Thymus (tissue), 11 donors: ENCODE measurements around the gene SOS2. TPM values are rescaled to one million over a fixed set of nuclear protein-coding genes. Genes with fewer than 3 reads are reported as not detected.
"Not testable (repeated sequence)": the region's sequence is repeated elsewhere in the genome, so short reads cannot be mapped to it uniquely, and the experiment has no call there.

ENCODE experiments used
- DNase-seq, 9 donors: peaks; one replicate each; pipeline ENCODE4 v3.0.0-alpha.2; 2013; ENCODE audit warnings: low spot score in 9 of 9, low read depth in 6 of 9, missing footprints in 1 of 9
- H3K27ac ChIP-seq, 2 donors: one replicate each; pipeline ENCODE4 v1.5.1; 2013; ENCODE audit warnings: control low read depth in 1 of 2, low read depth in 1 of 2, low read length in 1 of 2, mild to moderate bottlenecking in 1 of 2, moderate library complexity in 1 of 2
- H3K27me3 ChIP-seq, 2 donors: one replicate each; pipeline ENCODE4 v1.5.1; 2013; ENCODE audit warnings: low read length in 1 of 2; ENCODE audit not compliant: control insufficient read depth in 2 of 2, insufficient read depth in 1 of 2
- H3K36me3 ChIP-seq, 2 donors: one replicate each; pipeline ENCODE4 v1.5.1; 2013; ENCODE audit warnings: low read length in 1 of 2, mild to moderate bottlenecking in 1 of 2, moderate library complexity in 1 of 2; ENCODE audit not compliant: control insufficient read depth in 2 of 2, insufficient read depth in 2 of 2
- H3K4me1 ChIP-seq, 2 donors: one replicate each; pipeline ENCODE4 v1.5.1; 2013; ENCODE audit warnings: low read length in 2 of 2; ENCODE audit not compliant: control insufficient read depth in 2 of 2, insufficient read depth in 2 of 2
- H3K4me3 ChIP-seq, 2 donors: one replicate each; pipeline ENCODE4 v1.5.1; 2013; ENCODE audit warnings: low read length in 2 of 2, control low read depth in 1 of 2, mild to moderate bottlenecking in 1 of 2
- H3K9me3 ChIP-seq, 2 donors: one replicate each; pipeline ENCODE4 v1.5.1; 2013; ENCODE audit warnings: low read length in 1 of 2, mild to moderate bottlenecking in 1 of 2; ENCODE audit not compliant: control insufficient read depth in 2 of 2, insufficient read depth in 1 of 2
- WGBS: extraction: QIAGEN DNeasy Blood & Tissue Kit; methylation state at CpG from one replicate; pipeline ENCODE4 v1.1.7; 2013; 5-methylcytosine and 5-hydroxymethylcytosine counted together
- polyA plus RNA-seq: library from polyadenylated mRNA; stranded (reverse); fragments of 200-250 nt; gene quantifications from one replicate; pipeline ENCODE4 v1.2.3, GENCODE V29; 2013
- total RNA-seq: library from RNA; stranded (reverse); fragments of 120-200 nt; gene quantifications from one replicate; pipeline ENCODE4 v1.2.4, GENCODE V29; 2013
- donor health status: healthy.

SOS2 gene
- total and polyA plus RNA-seq, 2 donors, result 11.5 to 15.4 TPM

DNA sequence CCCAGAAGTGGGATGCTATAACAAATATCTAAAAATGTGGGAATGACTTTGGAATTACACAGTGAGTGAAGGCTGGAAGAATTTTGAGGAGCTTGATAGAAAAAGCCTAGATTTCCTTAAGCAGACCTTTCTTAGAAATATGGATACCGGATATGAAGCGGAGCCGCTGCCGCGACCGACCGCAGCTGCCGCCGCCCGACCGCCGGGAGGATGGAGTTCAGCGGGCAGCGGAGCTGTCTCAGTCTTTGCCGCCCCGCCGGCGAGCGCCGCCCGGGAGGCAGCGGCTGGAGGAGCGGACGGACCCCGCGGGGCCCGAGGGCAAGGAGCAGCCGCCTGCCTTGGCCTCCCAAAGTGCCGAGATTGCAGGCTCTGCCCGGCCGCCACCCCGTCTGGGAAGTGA lies 157.7 kb downstream of the SOS2 start:
- H3K4me1 ChIP-seq, H3K36me3 ChIP-seq, H3K9me3 ChIP-seq, H3K4me3 ChIP-seq, H3K27me3 ChIP-seq, H3K27ac ChIP-seq, DNase-seq: not testable (repeated sequence)
- 98% methylated on average over 26 of the region's 32 CpGs for WGBS

DNA sequence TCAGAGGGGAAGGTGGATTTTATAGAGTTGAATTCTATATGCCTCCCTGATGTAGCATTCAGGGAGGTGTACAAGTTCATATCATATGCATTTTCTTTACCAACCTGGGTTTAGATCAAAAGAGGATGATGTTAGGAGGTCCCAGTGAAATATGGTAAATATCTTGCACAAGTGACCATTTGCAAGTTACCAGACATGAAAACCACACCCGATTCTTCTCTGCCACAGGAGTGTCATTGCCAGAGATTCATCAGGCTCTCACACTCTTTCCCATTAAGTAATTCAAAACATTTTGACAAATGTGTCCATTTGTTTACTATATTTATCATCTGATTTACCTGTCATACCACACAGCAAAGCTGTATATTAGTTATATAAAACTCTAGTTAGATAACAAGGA lies 159.0 kb downstream of the SOS2 start:
- peaks cover 2 to 6% of the 10 kb centered on the region in 2 donors for H3K4me1 ChIP-seq
- H3K27me3 ChIP-seq, result no peaks in the 10 kb centered on the region
- no peak overlapping the region for H3K4me3 ChIP-seq
- no peak for DNase-seq
- no peaks in the 10 kb centered on the region for H3K9me3 ChIP-seq
- H3K27ac ChIP-seq, result no peak overlapping the region
- H3K36me3 ChIP-seq, result no peaks in the 10 kb centered on the region
- 95% methylated on average over 1 of the region's 1 CpG for WGBS

DNA sequence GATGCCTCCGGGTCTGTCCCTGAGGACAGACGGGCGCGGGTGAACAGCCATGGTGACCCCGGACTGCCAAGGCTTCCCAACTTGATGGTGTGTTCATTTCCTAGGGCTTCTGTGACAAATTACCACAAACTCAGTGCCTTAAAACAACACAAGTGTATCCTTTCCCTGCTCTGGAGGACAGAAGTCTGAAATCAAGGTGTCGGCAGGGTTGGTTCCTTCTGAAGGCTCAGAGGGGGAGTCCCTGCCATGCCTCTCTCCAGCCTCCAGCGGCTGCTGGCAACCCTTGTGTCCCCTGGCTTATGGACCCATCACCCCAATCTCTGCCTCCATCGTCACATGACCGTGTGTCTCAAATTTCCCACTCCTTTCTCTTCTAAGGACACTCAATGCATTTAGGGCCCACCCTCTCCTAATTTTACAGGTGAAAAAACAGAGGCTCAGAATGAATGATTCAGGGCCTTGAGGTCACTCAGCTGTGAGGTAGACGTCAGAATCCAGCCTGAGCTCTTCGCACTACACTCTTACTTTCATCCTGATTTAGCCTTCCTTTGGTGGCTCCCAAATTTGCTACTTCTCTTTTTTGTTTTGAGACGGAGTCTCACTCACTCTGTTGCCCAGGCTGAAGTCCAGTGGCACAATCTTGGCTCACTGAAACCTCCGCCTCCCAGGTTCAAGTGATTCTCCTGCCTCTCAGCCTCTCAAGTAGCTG lies 160.4 kb downstream of the SOS2 start:
- WGBS, result 86% methylated on average over 13 of the region's 13 CpGs
- Histone ChIP-seq H3K9me3 (no peaks in the 10 kb centered on the region), H3K27me3 (no peaks in the 10 kb centered on the region), H3K4me3 (no peak overlapping the region), H3K27ac (no peak overlapping the region), H3K4me1 (peaks cover 10 to 20% of the 10 kb centered on the region in 2 donors), H3K36me3 (no peaks in the 10 kb centered on the region)
- DNase-seq, result no peak

DNA sequence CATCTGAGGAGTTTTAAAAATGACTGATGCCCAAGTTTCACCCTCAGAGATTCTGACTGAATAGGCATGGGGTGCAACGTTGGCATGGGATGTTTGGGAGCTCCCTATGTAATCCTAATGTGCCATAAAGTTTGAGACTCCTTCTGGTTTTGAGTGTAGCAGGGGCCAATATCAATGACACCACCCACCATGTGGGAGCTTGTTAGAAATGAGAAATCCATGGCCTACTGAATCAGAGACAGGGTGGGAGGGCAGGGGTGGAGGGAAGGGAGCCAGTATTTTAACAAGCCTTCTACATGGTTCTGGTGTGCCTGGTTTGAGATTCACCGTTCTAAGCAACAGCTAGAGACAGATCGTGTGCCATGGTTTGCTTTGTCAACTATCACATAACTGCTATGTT lies 161.1 kb downstream of the SOS2 start:
- 95% methylated on average over 3 of the region's 3 CpGs for WGBS
- Histone ChIP-seq H3K27ac (no peak overlapping the region), H3K4me1 (peaks cover 18 to 27% of the 10 kb centered on the region in 2 donors), H3K27me3 (no peaks in the 10 kb centered on the region), H3K36me3 (no peaks in the 10 kb centered on the region), H3K9me3 (no peaks in the 10 kb centered on the region), H3K4me3 (no peak overlapping the region)
- DNase-seq, result no peak

DNA sequence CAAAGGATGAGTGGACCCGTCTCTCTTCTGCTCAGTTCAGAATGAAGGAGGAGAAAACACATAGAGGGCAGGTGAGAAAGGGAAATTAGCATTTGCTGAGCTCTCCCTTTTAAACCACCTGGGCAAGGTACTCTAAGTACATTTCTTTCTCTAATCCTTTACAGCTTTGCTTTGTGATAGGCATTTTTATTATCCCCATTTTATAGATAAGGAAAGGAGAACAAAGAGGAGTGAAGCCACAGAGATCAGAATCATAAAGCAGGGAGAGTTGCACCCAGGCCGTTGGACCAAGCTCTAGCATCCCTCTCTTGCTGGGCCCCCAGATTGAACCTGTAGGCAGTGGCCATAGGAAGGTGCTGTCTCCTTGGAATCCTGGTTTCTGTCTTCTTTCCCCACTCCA lies 162.1 kb downstream of the SOS2 start:
- H3K4me3 ChIP-seq, result no peak overlapping the region
- 74% methylated on average over 2 of the region's 2 CpGs for WGBS
- no peak overlapping the region for H3K27ac ChIP-seq
- H3K36me3 ChIP-seq, result no peaks in the 10 kb centered on the region
- peaks cover 25 to 36% of the 10 kb centered on the region in 2 donors for H3K4me1 ChIP-seq
- H3K27me3 ChIP-seq, result no peaks in the 10 kb centered on the region
- DNase-seq, result no peak
- H3K9me3 ChIP-seq, result no peaks in the 10 kb centered on the region

DNA sequence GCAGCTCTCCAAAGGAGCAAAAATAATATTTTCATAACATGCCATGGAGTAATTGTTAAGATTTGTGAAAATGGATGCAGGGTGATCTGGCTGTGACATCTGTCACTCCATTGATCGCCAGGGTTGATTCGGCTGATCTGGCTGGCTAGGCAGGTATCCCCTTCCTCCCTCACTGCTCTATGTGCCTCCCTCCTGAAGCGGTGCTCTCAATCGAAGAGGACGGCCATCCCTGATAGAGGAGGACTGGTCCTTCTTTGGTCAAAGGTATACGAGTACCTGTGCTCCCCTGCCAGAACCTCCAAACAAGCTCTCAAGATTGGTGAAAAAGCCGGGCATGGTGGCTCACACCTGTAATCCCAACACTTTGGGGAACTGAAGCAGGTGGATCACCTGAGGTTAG lies 162.9 kb downstream of the SOS2 start:
- Histone ChIP-seq H3K4me1 (peaks cover 32 to 45% of the 10 kb centered on the region in 2 donors), H3K27ac (no peak overlapping the region), H3K27me3 (no peaks in the 10 kb centered on the region), H3K9me3 (no peaks in the 10 kb centered on the region), H3K36me3 (no peaks in the 10 kb centered on the region), H3K4me3 (no peak overlapping the region)
- WGBS, result 99% methylated on average over 7 of the region's 7 CpGs
- no peak for DNase-seq

DNA sequence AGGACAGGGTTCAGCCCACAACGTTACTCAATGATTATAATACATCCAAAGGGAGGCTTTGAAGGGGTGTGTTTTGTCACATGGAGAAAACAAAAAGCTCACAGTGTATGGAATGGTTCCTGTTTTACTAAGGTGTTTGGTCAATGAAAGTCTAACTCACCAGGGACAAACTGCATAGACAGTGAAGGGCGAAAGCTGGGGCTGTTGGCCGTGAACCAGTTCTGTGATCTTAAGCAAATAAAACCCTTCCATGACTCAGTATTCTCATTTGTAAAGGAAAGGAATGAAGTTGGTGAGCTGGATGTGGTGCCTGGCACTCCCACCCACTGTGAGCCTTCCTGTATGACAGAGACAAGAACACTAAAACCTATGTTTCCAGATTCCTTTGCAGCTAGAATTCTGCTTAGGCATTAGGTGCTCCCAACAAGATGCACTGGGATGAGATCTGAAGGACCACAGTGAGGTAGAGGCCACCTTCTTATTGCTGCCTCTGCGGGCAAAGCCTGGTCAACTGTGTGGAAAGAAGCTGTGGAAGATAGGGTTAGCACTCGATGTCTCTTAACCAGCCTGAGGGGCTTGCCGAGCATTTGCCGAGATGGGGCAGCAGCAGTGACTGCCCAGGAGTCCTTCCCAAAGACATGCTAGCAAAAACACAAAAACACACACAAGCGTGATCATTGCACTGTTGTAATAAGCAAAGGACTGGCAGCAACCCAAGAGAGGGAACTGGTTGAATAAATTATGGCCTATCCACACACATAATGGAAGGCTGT lies 163.5 kb downstream of the SOS2 start:
- WGBS, result 98% methylated on average over 8 of the region's 8 CpGs
- Histone ChIP-seq H3K27me3 (no peaks in the 10 kb centered on the region), H3K27ac (no peak overlapping the region), H3K4me3 (no peak overlapping the region), H3K4me1 (peaks cover 36 to 48% of the 10 kb centered on the region in 2 donors), H3K9me3 (no peaks in the 10 kb centered on the region), H3K36me3 (no peaks in the 10 kb centered on the region)
- no peak for DNase-seq

Other genes with a start within 250 kb of the SOS2 start
- gene VCPKMT, start 115.0 kb downstream of the SOS2 start, total RNA-seq, result 10.5 TPM
- 48.3 TPM for gene VCPKMT, start 115.0 kb downstream of the SOS2 start, polyA plus RNA-seq
- 5.1 TPM for gene L2HGDH, start 80.7 kb upstream of the SOS2 start, total RNA-seq
- gene L2HGDH, start 80.7 kb upstream of the SOS2 start, polyA plus RNA-seq, result 1.7 TPM
- 5.2 TPM for gene DMAC2L, start 80.7 kb upstream of the SOS2 start, total RNA-seq
- 22.2 TPM for gene DMAC2L, start 80.7 kb upstream of the SOS2 start, polyA plus RNA-seq
- gene CDKL1, start 165.3 kb upstream of the SOS2 start, total RNA-seq, result 3.3 TPM
- gene CDKL1, start 165.3 kb upstream of the SOS2 start, polyA plus RNA-seq, result 2.4 TPM